C4-2B (cell line): ENCODE results near the gene BARX1.
"Not testable (repeated sequence)": the region's sequence is repeated elsewhere in the genome, so short reads cannot be mapped to it uniquely, and the experiment has no call there.

ENCODE experiments used
- CTCF ChIP-seq: fragments of 450-650 bp; conservative IDR thresholded peaks from 2 replicates; pipeline ENCODE4 v1.5.1; 2017; ENCODE audit warnings: mild to moderate bottlenecking
- ZFX ChIP-seq: fragments of 450-650 bp; IDR thresholded peaks from 2 replicates; pipeline ENCODE4 v1.6.1; 2017

- TF ChIP-seq CTCF, ZFX: not testable (repeated sequence)
These were observed 17.5 kb upstream of the BARX1 start for GRCh38 chr9:93972655-93973054.
